HUDEP-2 (cell line): ENCODE results near the gene TPCN1.

ENCODE experiments used
- DNase-seq, 76 experiments: peaks; one replicate each; lab custom pipeline; 2025; ENCODE audit not compliant: unreplicated experiment in 76 of 76; lab: John Stamatoyannopoulos, UW

Gene TPCN1

GRCh38 chr12:113298861-113299545 is 77.7 kb downstream of the TPCN1 start:
- peak in 55 of 76 experiments; percentile 2 to 66 (median 35) for DNase-seq

- DNase-seq, result peak in 52 of 76 experiments; percentile 9 to 64 (median 28)
Observed at GRCh38 chr12:113299619-113300237, 78.5 kb downstream of the TPCN1 start.

DNA sequence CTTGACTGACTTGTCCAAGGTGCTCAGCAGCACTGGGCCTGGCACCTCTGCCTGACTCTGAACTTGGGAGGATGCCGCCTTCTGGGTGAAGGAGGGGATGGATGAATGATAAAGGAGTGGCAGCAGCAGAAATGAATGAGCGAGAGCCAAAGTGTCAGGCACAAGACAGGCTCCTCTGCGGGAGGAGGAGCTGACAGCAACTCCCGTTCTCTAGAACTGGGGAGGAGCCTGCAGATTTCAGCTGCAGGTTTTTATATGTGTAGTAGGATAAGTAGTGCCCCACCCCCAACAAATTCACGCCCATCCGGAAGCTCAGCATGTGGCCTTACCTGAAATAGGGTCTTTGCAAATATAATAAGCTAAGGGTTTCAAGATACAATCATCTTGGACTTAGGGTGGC is 80.5 kb downstream of the TPCN1 start:
- DNase-seq, result no peak

- no peak for DNase-seq
Observed at GRCh38 chr12:113302466-113302865, 81.2 kb downstream of the TPCN1 start.

DNA sequence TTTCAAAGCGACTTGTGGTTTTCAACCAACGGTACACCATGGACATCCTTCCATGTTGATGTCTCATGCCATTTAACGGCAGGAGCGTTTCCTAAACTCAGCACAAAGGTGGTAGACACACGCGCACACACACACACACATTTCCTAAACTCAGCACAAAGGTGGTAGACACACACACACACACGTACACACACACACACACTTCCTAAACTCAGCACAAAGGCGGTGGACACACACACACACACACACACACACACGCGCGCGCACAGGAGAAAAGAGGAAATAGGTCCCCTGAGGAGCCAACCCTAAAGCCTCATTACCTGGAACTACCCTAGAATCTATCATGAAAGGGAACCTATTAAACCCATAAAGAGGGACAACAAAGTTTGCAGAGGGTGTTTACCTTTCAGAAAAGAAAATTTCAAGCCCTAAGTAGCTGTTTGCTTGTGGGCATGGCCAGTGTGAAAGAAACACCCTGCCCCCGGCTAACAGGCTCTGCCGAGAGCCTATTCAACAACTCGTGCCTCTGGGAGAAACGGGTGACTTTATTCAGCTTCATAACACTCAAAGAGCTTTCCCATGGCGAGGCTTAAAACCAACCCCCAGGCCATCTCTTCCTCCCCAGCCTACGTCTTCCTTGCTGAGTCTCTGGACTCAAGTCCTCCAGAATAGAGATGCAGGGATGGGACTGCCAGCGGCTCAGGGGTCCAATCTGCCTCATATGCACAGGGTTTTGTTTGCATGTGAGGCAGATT is 81.8 kb downstream of the TPCN1 start:
- DNase-seq, result peak in 2 of 76 experiments; percentile 8 to 17

DNA sequence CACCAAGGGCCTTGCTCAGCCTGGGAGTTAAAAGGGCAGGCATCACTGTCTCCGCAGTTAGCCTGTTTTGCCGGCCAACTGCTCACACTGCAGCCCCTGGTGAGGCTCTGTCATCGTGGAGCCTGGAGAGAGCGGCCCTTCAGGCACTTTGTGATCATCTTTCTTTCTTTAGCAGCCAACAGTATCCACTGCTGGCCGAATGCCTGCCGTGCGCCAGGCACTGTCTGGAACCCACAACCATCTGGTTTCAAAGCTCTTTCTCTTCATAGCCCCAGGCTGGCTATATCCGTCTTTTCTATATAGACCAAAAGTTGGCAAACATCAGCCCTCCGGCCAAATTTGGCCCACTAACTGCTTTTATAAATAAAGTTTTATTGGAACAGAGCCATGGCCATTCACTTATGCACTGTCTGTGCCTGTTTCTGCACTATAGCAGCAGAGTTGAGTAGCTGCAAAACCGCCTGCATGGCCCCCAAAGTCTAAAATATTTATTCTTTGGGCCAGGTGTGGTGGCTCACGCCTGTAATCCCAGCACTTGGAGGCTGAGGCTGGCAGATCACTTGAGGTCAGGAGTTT is 84.1 kb downstream of the TPCN1 start:
- DNase-seq, result no peak

- no peak for DNase-seq
Observed at GRCh38 chr12:113306382-113306781, 85.1 kb downstream of the TPCN1 start.

DNA sequence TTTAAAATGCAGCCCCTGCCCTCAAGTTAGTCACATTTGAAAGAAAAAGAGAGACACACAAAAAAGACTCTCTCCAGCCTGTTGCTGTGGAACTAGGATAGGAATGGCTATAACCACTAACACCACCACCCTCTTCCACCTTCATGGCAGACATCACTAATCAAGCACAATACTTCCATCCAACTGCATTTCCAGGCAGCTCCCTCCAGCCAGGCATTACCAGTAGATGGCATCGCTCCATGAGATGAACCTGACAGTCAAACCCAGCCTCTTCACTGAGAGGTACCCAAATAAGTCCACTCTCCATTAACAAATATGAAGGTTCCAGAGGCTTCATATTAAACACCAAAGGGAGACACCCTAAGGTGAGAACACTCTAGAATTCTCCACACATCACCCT is 89.2 kb downstream of the TPCN1 start:
- DNase-seq, result peak in 11 of 76 experiments; percentile 4 to 22 (median 10)

DNA sequence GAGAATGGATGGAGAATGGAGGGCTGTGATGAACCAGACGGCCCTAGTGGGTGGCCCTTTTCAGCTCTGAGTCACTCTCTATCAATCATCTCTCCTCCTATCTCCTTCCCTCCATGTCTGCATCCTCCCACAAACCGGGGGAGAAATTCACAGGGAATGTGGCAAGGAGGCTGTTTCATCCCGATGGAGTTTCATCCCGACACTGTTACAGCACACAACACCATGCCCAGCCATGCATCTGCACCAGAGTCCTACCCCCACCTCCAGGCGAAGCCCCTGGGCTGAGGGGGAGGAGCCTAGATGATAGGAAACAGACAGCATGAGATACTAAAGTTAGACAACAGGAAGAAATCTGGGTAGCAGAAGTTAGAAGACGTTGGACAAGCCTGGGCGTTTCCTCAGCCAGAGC is 92.9 kb downstream of the TPCN1 start:
- no peak for DNase-seq

DNA sequence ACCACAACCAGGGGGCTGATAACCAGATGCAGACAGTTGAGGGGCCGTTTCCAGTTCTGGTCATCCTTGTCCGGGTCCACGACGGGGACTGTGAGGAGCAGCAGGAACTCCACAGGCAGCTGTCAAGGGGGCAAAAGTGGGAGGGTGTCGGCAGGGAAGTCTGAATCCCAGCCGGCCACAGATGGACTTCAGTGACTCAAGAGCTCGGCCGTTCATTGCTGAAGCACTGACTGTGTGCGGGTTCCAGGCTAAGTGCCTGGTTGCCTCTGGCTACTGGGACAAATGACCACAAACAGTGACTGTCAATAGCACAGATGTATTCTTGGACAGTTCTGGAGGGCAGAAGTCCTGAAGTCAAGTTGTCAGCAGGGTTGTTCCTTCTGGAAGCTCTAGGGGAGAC is 94.1 kb downstream of the TPCN1 start:
- no peak for DNase-seq

DNA sequence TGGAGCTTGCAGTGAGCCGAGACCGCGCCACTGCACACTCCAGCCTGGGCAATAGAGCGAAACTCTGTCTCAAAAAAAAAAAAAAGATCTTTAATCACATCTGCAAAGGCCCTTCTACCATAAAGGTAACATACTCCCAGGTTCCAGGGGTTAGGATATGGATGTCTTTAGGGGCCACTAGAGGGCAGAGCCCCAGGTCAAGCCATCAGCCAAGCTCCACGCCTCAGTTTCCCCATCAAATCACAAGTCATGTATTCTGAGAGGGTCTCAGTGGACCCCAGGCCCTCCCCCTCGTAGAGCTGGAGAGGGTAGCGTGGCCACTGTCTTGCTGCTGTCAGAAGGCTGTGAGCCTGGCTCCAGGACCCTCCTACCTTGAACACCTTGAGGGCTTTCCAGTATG is 94.9 kb downstream of the TPCN1 start:
- no peak for DNase-seq

GRCh38 chr12:113317122-113317521 is 95.9 kb downstream of the TPCN1 start:
- DNase-seq, result no peak

- DNase-seq, result no peak
Observed at GRCh38 chr12:113318046-113318656, 96.9 kb downstream of the TPCN1 start.

DNA sequence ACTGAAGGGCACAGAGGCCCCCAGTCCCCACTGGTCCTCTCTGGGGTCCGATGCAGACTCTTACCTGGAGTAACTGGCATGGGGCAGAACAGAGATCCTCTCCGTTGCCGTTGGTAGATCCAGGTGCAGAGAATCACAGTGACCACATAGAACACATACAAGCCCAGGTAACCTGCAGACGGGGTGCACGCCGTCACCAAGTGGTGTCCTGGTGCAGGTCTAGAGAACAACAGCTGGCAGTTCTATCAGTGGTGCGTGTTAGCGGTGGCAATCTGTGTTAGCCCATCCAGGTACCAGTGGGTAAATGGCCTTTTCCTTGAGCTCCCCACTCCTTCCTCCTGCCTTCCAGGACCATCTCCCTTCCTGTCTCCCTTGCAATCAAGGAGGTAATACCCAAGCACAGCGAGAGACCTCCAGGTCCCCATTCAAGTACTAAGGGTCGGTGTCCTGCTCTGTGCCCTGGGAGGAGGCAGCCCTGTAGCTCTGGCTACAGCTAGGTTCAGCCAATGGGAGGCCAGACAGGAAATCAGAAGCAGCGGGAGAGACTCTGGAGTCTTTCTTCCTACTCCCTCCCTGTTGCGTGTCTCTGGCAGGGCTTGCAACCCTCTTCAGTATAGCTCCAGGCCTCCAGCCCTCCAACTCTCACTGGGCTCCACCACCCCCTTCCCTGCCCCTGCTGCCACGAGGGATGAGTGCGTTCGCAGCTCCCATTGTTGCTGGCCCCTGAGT is 97.8 kb downstream of the TPCN1 start:
- DNase-seq, result no peak

- no peak for DNase-seq
Observed at GRCh38 chr12:113320401-113320800, 99.1 kb downstream of the TPCN1 start.

DNA sequence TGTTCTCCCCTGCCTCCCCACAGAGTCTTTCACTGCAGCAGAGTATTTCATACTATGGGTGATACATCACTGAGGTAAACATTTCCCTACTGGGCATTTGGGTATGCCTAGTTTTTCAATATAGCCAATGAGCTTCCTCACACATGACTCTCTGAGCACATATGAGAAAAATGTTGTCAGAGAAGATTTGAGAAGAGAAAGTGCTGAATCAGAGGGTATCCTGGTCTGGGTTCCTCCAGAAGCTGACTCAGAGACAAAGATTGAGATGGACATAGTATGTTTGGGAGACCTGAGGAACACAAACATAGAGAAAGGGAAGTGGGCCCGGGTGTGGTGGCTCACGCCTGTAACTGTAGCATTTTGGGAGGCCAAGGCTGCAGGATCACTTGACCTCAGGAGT is 101.1 kb downstream of the TPCN1 start:
- DNase-seq, result no peak

GRCh38 chr12:113325916-113326315 is 104.7 kb downstream of the TPCN1 start:
- DNase-seq, result no peak

DNA sequence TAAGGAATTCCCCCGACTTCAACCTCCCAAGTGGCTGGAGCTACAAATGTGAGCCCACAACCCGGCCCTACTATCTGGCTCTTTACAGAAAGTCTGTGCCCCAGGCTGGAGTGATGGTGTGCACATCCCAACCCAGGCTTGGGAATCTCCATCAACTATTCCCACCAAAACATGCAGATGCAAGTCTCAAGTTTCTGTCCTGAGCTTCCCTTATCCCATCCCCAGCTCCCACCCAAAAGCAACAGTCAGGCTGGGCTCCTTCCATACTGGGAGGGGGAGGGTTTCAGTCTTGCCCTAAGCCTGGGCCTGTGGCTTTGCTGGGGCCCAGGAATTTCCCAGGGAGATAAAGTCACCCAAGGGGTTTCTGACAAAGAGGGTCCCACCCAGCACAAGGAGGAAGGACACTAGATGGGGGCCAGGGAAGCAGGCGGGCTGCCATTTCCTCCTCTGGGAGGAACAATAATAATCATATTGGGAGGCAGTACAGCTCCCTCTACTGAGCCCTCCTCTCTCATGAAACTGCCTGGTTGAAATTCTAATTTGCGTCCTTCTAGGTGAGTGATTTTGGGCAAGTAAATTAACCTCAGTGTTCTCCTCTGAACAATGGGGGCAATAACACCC is 105.6 kb downstream of the TPCN1 start:
- no peak for DNase-seq

DNA sequence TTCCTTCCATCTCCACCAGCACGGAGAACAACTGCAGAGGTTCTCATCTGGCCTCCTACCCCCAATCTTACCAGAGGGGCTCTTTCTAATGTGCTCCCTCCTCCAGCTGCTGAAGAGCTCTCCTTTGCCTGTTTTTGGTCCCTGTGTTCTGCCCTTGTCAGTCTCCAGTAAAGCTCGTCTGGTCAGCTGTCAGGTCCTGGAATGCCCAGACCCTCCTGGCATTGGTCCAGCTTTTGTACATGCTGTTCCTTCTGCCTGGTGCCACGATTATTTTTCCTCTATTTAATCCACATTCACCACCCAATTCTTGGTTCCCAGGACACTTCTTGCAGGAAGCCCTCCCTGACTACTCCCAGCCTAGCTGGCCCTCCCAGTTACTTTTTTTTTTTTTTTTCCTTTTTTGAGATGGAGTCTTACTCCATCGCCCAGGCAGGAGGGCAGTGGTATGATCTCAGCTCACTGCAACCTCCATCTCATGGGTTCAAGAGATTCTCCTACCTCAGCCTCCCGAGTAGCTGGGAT is 107.2 kb downstream of the TPCN1 start:
- DNase-seq, result no peak
